Adrenal gland (tissue), 5 donors: ENCODE results near the gene RPRML.

ENCODE experiments used
- CTCF ChIP-seq, 6 experiments: fragments of 450-650 bp in 4 of 6; fragments of 200-600 bp in 2 of 6; sonication (generic) in 1 of 6; IDR thresholded peaks; 1 replicate in 5 of 6; 2 replicates in 1 of 6; pipeline versions ENCODE4 v1.5.1 to v1.8.0; 2016 to 2021; ENCODE audit warnings: antibody characterized with exemption in 6 of 6, mild to moderate bottlenecking in 2 of 6, moderate library complexity in 1 of 6
- POLR2A ChIP-seq, 2 donors: fragments of 450-650 bp; IDR thresholded peaks; one replicate each; pipeline ENCODE4 v1.6.1; 2017; ENCODE audit warnings: antibody characterized with exemption in 2 of 2, mild to moderate bottlenecking in 2 of 2, moderate library complexity in 1 of 2
- donor health status: DM: no; HTN: no; CAD: no.

- TF ChIP-seq CTCF (IDR thresholded peaks at IDR 0.05) (no peak), POLR2A (IDR thresholded peaks at IDR 0.05) (no peak)
These were observed 5.0 kb downstream of the RPRML start for GRCh38 chr17:46974086-46974485.
